GM12878 (cell line): ENCODE data around the gene NAV2. TPM values are rescaled to one million over a fixed set of nuclear protein-coding genes. Genes with fewer than 3 reads are reported as not detected.

Experiments used
- ATAC-seq: fragments of 200-7000 bp; cut with Tn5 transposase; 3 replicates; pipeline ENCODE4 v1.9.1; 2020; ENCODE audit warnings: mild to moderate bottlenecking, moderate library complexity
- BruUV-seq: library from RNA; stranded (reverse); fragments of 400-500 nt; replicated peaks from 2 replicates; lab custom pipeline; 2021; lab: Mats Ljungman, UMichigan
- CTCF ChIA-PET: fragments of 300-600 bp; sonication (Branson Sonifier 250); formaldehyde crosslinking; extraction: SDS; loops from one replicate; lab custom pipeline; 2021; ENCODE audit warnings: inconsistent platforms; lab: Yijun Ruan, JAX
- POLR2A ChIA-PET: fragments of 350-600 bp; formaldehyde crosslinking; extraction: SDS; loops from one replicate; lab custom pipeline; 2021; ENCODE audit warnings: inconsistent platforms; lab: Charles Lee
- RAD21 ChIA-PET: fragments of 300-600 bp; sonication (Branson Sonifier 250); formaldehyde crosslinking; loops from one replicate; lab custom pipeline; 2023; ENCODE audit warnings: antibody characterized with exemption; ENCODE audit not compliant: unreplicated experiment; lab: Charles Lee
- SMC1A ChIA-PET: fragments of 300-600 bp; sonication (Branson Sonifier 250); formaldehyde crosslinking; loops from one replicate; lab custom pipeline; 2023; ENCODE audit not compliant: unreplicated experiment, uncharacterized antibody; lab: Charles Lee
- DNase-seq: peaks from one replicate; pipeline ENCODE4 v3.0.0-alpha.2; 2011; ENCODE audit warnings: low read depth, low spot score
- FAIRE-seq: peaks from 3 replicates; lab custom pipeline; 2011; peaks lifted over from hg19 to GRCh38; lab: Jason Lieb, UNC
- H2AFZ ChIP-seq: 2 replicates; pipeline ENCODE4 v1.6.0; 2011; ENCODE audit warnings: low read depth, low read length, control low read depth; ENCODE audit not compliant: control insufficient read depth
- H3K27ac ChIP-seq: 2 replicates; pipeline ENCODE4 v1.5.1; 2011; ENCODE audit warnings: control low read depth; ENCODE audit not compliant: control insufficient read depth, insufficient read depth
- H3K27me3 ChIP-seq, 2 experiments: replicated peaks in 1 of 2; 2 replicates each; pipeline versions ENCODE4 v1.6.0 to v1.6.1; 2011; ENCODE audit warnings: low read length in 1 of 2; ENCODE audit not compliant: control insufficient read depth in 2 of 2, insufficient read depth in 2 of 2
- H3K36me3 ChIP-seq, 2 experiments: 2 replicates each; pipeline ENCODE4 v1.5.1; 2011; ENCODE audit warnings: low read length in 1 of 2; ENCODE audit not compliant: control insufficient read depth in 2 of 2, insufficient read depth in 2 of 2
- H3K4me1 ChIP-seq: 2 replicates; pipeline ENCODE4 v1.6.1; 2011; ENCODE audit warnings: mild to moderate bottlenecking, low read length, moderate library complexity, mixed read lengths; ENCODE audit not compliant: control insufficient read depth, insufficient read depth
- H3K4me2 ChIP-seq: 2 replicates; pipeline ENCODE4 v1.6.0; 2011; ENCODE audit warnings: control low read depth; ENCODE audit not compliant: control insufficient read depth, insufficient read depth
- H3K4me3 ChIP-seq: fragments of 200-600 bp; sonication (generic); 2 replicates; pipeline ENCODE4 v1.5.1; 2016
- H3K79me2 ChIP-seq: 2 replicates; pipeline ENCODE4 v1.6.0; 2011; ENCODE audit warnings: low read length; ENCODE audit not compliant: control insufficient read depth, insufficient read depth
- H3K9ac ChIP-seq: 2 replicates; pipeline ENCODE4 v1.8.0; 2011; ENCODE audit warnings: low read length, control low read depth, mixed read lengths; ENCODE audit not compliant: control insufficient read depth, insufficient read depth
- H3K9me3 ChIP-seq: replicated peaks from 3 replicates; pipeline ENCODE4 v1.5.1; 2011; ENCODE audit warnings: mild to moderate bottlenecking, low read length; ENCODE audit not compliant: control insufficient read depth, insufficient read depth
- H4K20me1 ChIP-seq: 2 replicates; pipeline ENCODE4 v1.6.0; 2011; ENCODE audit not compliant: control insufficient read depth, insufficient read depth
- BRCA1 ChIP-seq: IDR thresholded peaks from 2 replicates; pipeline ENCODE4 v1.6.1; 2011; ENCODE audit warnings: low read depth, low read length, improper control_type of control experiment
- FOS ChIP-seq: IDR thresholded peaks from 3 replicates; pipeline ENCODE4 v1.6.1; 2011; ENCODE audit warnings: borderline replicate concordance; ENCODE audit not compliant: insufficient read length; ENCODE audit errors: extremely low read depth
- WGBS: methylation state at CpG from one replicate; pipeline ENCODE4 v1.1.6; 2016; ENCODE audit warnings: low lambda C conversion rate; ENCODE audit not compliant: insufficient replicate concordance, insufficient coverage; ENCODE audit errors: missing lambda C conversion rate; 5-methylcytosine and 5-hydroxymethylcytosine counted together
- in situ Hi-C: fragments of 300-500 bp; cut with MboI; formaldehyde crosslinking; loops from 9 replicates; pipeline ENCODE4 v1.14.3; 2018; ENCODE audit warnings: mixed read lengths
- intact Hi-C: fragments of 100-400 bp; cut with micrococcal nuclease; formaldehyde crosslinking; loops from one replicate; pipeline ENCODE4 v1.14.2; 2022; ENCODE audit not compliant: unreplicated experiment
- polyA plus RNA-seq, 11 experiments: library from polyadenylated mRNA; depleted of rRNA in 4 of 11; unstranded in 6 of 11; stranded (reverse) in 5 of 11; fragments of >200 nt; fragmentation: Nextera tagmentation in 4 of 11; fragmentation: Illumina TruSeq in 1 of 11; extraction: Ambion mirVana in 4 of 11; extraction: Trizol in 1 of 11; gene quantifications; 1 replicate in 1 of 11; 2 replicates in 10 of 11; pipeline versions ENCODE4 v1.2.1 to v1.2.3, GENCODE V29; 2011 to 2016; ENCODE audit warnings: inconsistent platforms in 2 of 11, missing spikeins in 2 of 11, low read depth in 1 of 11
- total RNA-seq, 4 experiments: library from RNA; depleted of rRNA in 3 of 4; stranded (reverse); fragments of >200 nt in 3 of 4; fragmentation: Illumina TruSeq in 1 of 4; extraction: Trizol in 1 of 4; gene quantifications; 2 replicates each; pipeline versions ENCODE4 v1.2.1 to v1.2.3, GENCODE V29; 2013 to 2021

NAV2 gene
- total and polyA plus RNA-seq, 10 of the 15 experiments (the other 5 are each of a cell fraction or from before 2014, with no cell fraction given): 0.35 to 6.1 (median 1.1) TPM

GRCh38 chr11:19853920-19854319 is 141.3 kb downstream of the NAV2 start:
- intact Hi-C loops: no loop called here
- Histone ChIP-seq H4K20me1 (no peaks in the 10 kb centered on the region), H3K4me1 (no peaks in the 10 kb centered on the region; the same call in 1 of the 2 replicates), H3K27me3 (no peaks in the 10 kb centered on the region), H3K4me2 (no peak overlapping the region), H2AFZ (no peak overlapping the region), H3K79me2 (no peaks in the 10 kb centered on the region), H3K4me3 (no peak overlapping the region), H3K9ac (no peak overlapping the region), H3K9me3 (no peaks in the 10 kb centered on the region), H3K36me3 (no peaks in the 10 kb centered on the region), H3K27ac (no peak overlapping the region)
- ChIA-PET RAD21 (no interaction called here), POLR2A (interaction anchor here (1.2 kb wide), 1 partner anchor 27 kb away, joined by 3 read pairs; no protein-coding TSS in a partner anchor), CTCF (interaction anchor here (1.5 kb wide), 1 partner anchor 20 kb away, joined by 3 read pairs; no protein-coding TSS in a partner anchor), SMC1A (interaction anchor here (1.1 to 2.7 kb wide), 3 partner anchors 14 to 68 kb away, joined by 3 to 10 read pairs (median 4); no protein-coding TSS in a partner anchor)
- FAIRE-seq: no peak
- no TSS peak for BruUV-seq
- in situ Hi-C loops: no loop called here
- no peak for DNase-seq
- no peak for ATAC-seq
- no peak for TF ChIP-seq FOS
- 42% methylated on average over 4 of the region's 4 CpGs for WGBS

- Histone ChIP-seq H3K4me2 (no peak overlapping the region), H3K4me1 (no peaks in the 10 kb centered on the region), H3K9ac (no peak overlapping the region), H3K27me3 (no peaks in the 10 kb centered on the region), H3K79me2 (no peaks in the 10 kb centered on the region), H3K4me3 (no peak overlapping the region), H4K20me1 (no peaks in the 10 kb centered on the region), H3K9me3 (no peaks in the 10 kb centered on the region), H3K36me3 (no peaks in the 10 kb centered on the region), H3K27ac (no peak overlapping the region), H2AFZ (no peak overlapping the region)
- ChIA-PET SMC1A (interaction anchor here (0.8 to 1.3 kb wide), 2 partner anchors 14 to 122 kb away, joined by 3 read pairs; no protein-coding TSS in a partner anchor), CTCF (interaction anchor here (2.0 kb wide), 1 partner anchor 18 kb away, joined by 6 read pairs; no protein-coding TSS in a partner anchor), POLR2A (interaction anchor here (0.5 kb wide), 1 partner anchor 22 kb away, joined by 3 read pairs; no protein-coding TSS in a partner anchor), RAD21 (no interaction called here)
- intact Hi-C loops (no loop called here), in situ Hi-C loops (no loop called here)
- DNase-seq: no peak
- WGBS: 69% methylated on average over 5 of the region's 5 CpGs
- no TSS peak for BruUV-seq
- FAIRE-seq: no peak
- no peak for TF ChIP-seq BRCA1
- no peak for ATAC-seq
Observed at GRCh38 chr11:19861171-19861570, 148.5 kb downstream of the NAV2 start.
